H1 (cell line): ENCODE results near the gene EED. TPM values are rescaled to one million over a fixed set of nuclear protein-coding genes. Genes with fewer than 3 reads are reported as not detected.

Experiments used
- CTCF ChIA-PET: fragments of 300-600 bp; sonication (Branson Sonifier 250); formaldehyde crosslinking; loops from one replicate; lab custom pipeline; 2021; ENCODE audit not compliant: partially characterized antibody; lab: Charles Lee
- POLR2A ChIA-PET: fragments of 300-600 bp; sonication (Branson Sonifier 250); formaldehyde crosslinking; loops from one replicate; lab custom pipeline; 2021; ENCODE audit warnings: inconsistent platforms; ENCODE audit not compliant: partially characterized antibody; lab: Charles Lee
- DNase-seq, 2 experiments: peaks; one replicate each; pipeline versions ENCODE4 v3.0.0 to v3.0.0-alpha.2; 2010 to 2022; ENCODE audit warnings: low spot score in 2 of 2, low read depth in 1 of 2, mixed read lengths in 1 of 2
- FAIRE-seq: peaks from 2 replicates; lab custom pipeline; 2011; peaks lifted over from hg19 to GRCh38; lab: Jason Lieb, UNC
- H2AFZ ChIP-seq: 2 replicates; pipeline ENCODE4 v1.8.1; 2012; ENCODE audit warnings: low read length, inconsistent platforms
- H2AK5ac ChIP-seq: 2 replicates; pipeline ENCODE4 v1.6.1; 2013; ENCODE audit warnings: low read depth, low read length
- H2BK120ac ChIP-seq: replicated peaks from 2 replicates; pipeline ENCODE3; 2013; ENCODE audit warnings: low read depth, low read length, inconsistent platforms
- H2BK12ac ChIP-seq: 2 replicates; pipeline ENCODE4 v1.6.1; 2013; ENCODE audit warnings: low read depth, low read length
- H2BK15ac ChIP-seq: 2 replicates; pipeline ENCODE4 v1.6.1; 2013; ENCODE audit warnings: low read length
- H2BK20ac ChIP-seq: 2 replicates; pipeline ENCODE4 v1.6.1; 2013; ENCODE audit warnings: low read length
- H2BK5ac ChIP-seq: 2 replicates; pipeline ENCODE4 v1.6.1; 2013; ENCODE audit warnings: low read depth, low read length
- H3K14ac ChIP-seq: 2 replicates; pipeline ENCODE4 v1.6.1; 2013; ENCODE audit warnings: inconsistent platforms; ENCODE audit not compliant: insufficient read length
- H3K18ac ChIP-seq: 2 replicates; pipeline ENCODE4 v1.6.1; 2013; ENCODE audit warnings: low read length; ENCODE audit errors: extremely low read depth
- H3K23ac ChIP-seq: 2 replicates; pipeline ENCODE4 v1.6.1; 2013; ENCODE audit warnings: inconsistent platforms; ENCODE audit not compliant: insufficient read length
- H3K23me2 ChIP-seq: 2 replicates; pipeline ENCODE4 v1.6.1; 2013; ENCODE audit warnings: low read depth, low read length
- H3K27ac ChIP-seq: 2 replicates; pipeline ENCODE4 v1.6.1; 2011; ENCODE audit warnings: low read depth, low read length, inconsistent platforms
- H3K27me3 ChIP-seq, 4 experiments: replicated peaks in 1 of 4; 1 replicate in 1 of 4; 2 replicates in 3 of 4; pipeline versions ENCODE4 v1.6.1 to v1.8.1; 2011 to 2013; ENCODE audit warnings: low read length in 3 of 4, mild to moderate bottlenecking in 3 of 4, inconsistent platforms in 2 of 4, mixed read lengths in 2 of 4, moderate library complexity in 1 of 4; ENCODE audit not compliant: control insufficient read depth in 3 of 4, insufficient read depth in 3 of 4; ENCODE audit errors: extremely low read depth in 1 of 4
- H3K36me3 ChIP-seq, 4 experiments: 2 replicates each; pipeline versions ENCODE4 v1.6.1 to v1.8.1; 2011 to 2013; ENCODE audit warnings: mild to moderate bottlenecking in 4 of 4, low read length in 3 of 4, moderate library complexity in 2 of 4, control low read depth in 1 of 4, inconsistent platforms in 1 of 4; ENCODE audit not compliant: insufficient read depth in 4 of 4, control insufficient read depth in 2 of 4
- H3K4ac ChIP-seq: replicated peaks from 2 replicates; pipeline ENCODE3; 2013; ENCODE audit warnings: low read length, low read depth, mixed read lengths, inconsistent platforms; ENCODE audit not compliant: insufficient read length
- H3K4me1 ChIP-seq, 4 experiments: replicated peaks in 1 of 4; 1 replicate in 1 of 4; 2 replicates in 3 of 4; pipeline versions ENCODE4 v1.6.1 to v1.8.1; 2011 to 2013; ENCODE audit warnings: low read length in 3 of 4, inconsistent platforms in 2 of 4, mixed read lengths in 1 of 4; ENCODE audit not compliant: insufficient read depth in 4 of 4, control insufficient read depth in 3 of 4
- H3K4me2 ChIP-seq, 2 experiments: 2 replicates each; pipeline versions ENCODE4 v1.6.1 to v1.8.1; 2011 to 2013; ENCODE audit warnings: low read depth in 2 of 2, low read length in 2 of 2, control low read depth in 1 of 2, inconsistent platforms in 1 of 2, mild to moderate bottlenecking in 1 of 2; ENCODE audit not compliant: insufficient read depth in 1 of 2
- H3K4me3 ChIP-seq, 4 experiments: fragments of 200-600, 300-600 bp in 1 of 4; sonication (generic), shearing (Covaris generic), sonication (Bioruptor Twin) in 1 of 4; 2 replicates each; pipeline versions ENCODE4 v1.5.1 to v1.8.1; 2011 to 2016; ENCODE audit warnings: low read length in 4 of 4, low read depth in 3 of 4, control low read depth in 2 of 4, inconsistent platforms in 2 of 4, mild to moderate bottlenecking in 2 of 4, mixed read lengths in 1 of 4, moderate library complexity in 1 of 4; ENCODE audit not compliant: insufficient read depth in 2 of 4; ENCODE audit errors: extremely low read depth in 1 of 4
- H3K56ac ChIP-seq: replicated peaks from 2 replicates; pipeline ENCODE3; 2013; ENCODE audit warnings: low read depth, mild to moderate bottlenecking, mixed read lengths, low read length, inconsistent platforms; ENCODE audit not compliant: insufficient read length
- H3K79me1 ChIP-seq: 2 replicates; pipeline ENCODE4 v1.6.1; 2013; ENCODE audit warnings: low read depth, low read length, control low read depth
- H3K79me2 ChIP-seq, 2 experiments: 2 replicates each; pipeline versions ENCODE4 v1.6.1 to v1.8.1; 2012 to 2013; ENCODE audit warnings: low read length in 2 of 2, mild to moderate bottlenecking in 2 of 2, inconsistent platforms in 1 of 2; ENCODE audit not compliant: insufficient read depth in 2 of 2, control insufficient read depth in 1 of 2
- H3K9ac ChIP-seq, 4 experiments: replicated peaks in 1 of 4; 1 replicate in 1 of 4; 2 replicates in 3 of 4; pipeline versions ENCODE4 v1.6.1 to v1.8.1; 2011 to 2013; ENCODE audit warnings: low read depth in 3 of 4, low read length in 3 of 4, control low read depth in 2 of 4, mild to moderate bottlenecking in 2 of 4, moderate library complexity in 2 of 4, inconsistent platforms in 1 of 4; ENCODE audit errors: extremely low read depth in 1 of 4
- H3K9me3 ChIP-seq, 2 experiments: 2 replicates each; pipeline versions ENCODE4 v1.6.1 to v1.8.1; 2012 to 2013; ENCODE audit warnings: mild to moderate bottlenecking in 2 of 2, moderate library complexity in 2 of 2, control low read depth in 1 of 2, inconsistent platforms in 1 of 2, low read depth in 1 of 2, low read length in 1 of 2, mixed read lengths in 1 of 2; ENCODE audit not compliant: insufficient read depth in 2 of 2
- H4K20me1 ChIP-seq, 2 experiments: replicated peaks in 1 of 2; 2 replicates each; pipeline versions ENCODE3 to v1.8.1; 2011 to 2013; ENCODE audit warnings: inconsistent platforms in 2 of 2, low read length in 2 of 2, mild to moderate bottlenecking in 1 of 2; ENCODE audit not compliant: insufficient read depth in 2 of 2, control insufficient read depth in 1 of 2
- H4K5ac ChIP-seq: 2 replicates; pipeline ENCODE4 v1.6.1; 2013; ENCODE audit warnings: low read length, low read depth, mixed read lengths, inconsistent platforms; ENCODE audit not compliant: insufficient read length
- H4K8ac ChIP-seq: 2 replicates; pipeline ENCODE4 v1.8.0; 2013; ENCODE audit warnings: mild to moderate bottlenecking, moderate library complexity, low read length, inconsistent platforms; ENCODE audit not compliant: insufficient read depth; ENCODE audit errors: extremely low read depth
- H4K91ac ChIP-seq: replicated peaks from 2 replicates; pipeline ENCODE3; 2013; ENCODE audit warnings: low read length, mixed read lengths, inconsistent platforms; ENCODE audit not compliant: insufficient read length
- BCL11A ChIP-seq, 2 experiments: IDR thresholded peaks; one replicate each; pipeline ENCODE4 v1.6.1; 2011; ENCODE audit warnings: low read depth in 2 of 2, low read length in 2 of 2, mild to moderate bottlenecking in 2 of 2
- CTBP2 ChIP-seq: IDR thresholded peaks from 2 replicates; pipeline ENCODE4 v1.7.0; 2011; ENCODE audit warnings: borderline replicate concordance, mild to moderate bottlenecking, moderate library complexity, mixed read lengths, low read length; ENCODE audit not compliant: insufficient read depth, insufficient read length
- EZH2 ChIP-seq: fragments of 200-600 bp; sonication (generic); IDR thresholded peaks from 2 replicates; pipeline ENCODE4 v1.7.1; 2012; ENCODE audit warnings: low read depth, mild to moderate bottlenecking, moderate library complexity, low read length, inconsistent platforms; ENCODE audit not compliant: severe bottlenecking
- POLR2AphosphoS5 ChIP-seq: IDR thresholded peaks from 2 replicates; pipeline ENCODE4 v1.6.1; 2011; ENCODE audit warnings: low read depth, low read length
- RFX5 ChIP-seq: IDR thresholded peaks from 2 replicates; pipeline ENCODE4 v1.6.1; 2011; ENCODE audit warnings: low read depth, low read length, improper control_type of control experiment, borderline replicate concordance
- SIRT6 ChIP-seq: IDR thresholded peaks from one replicate; pipeline ENCODE4 v1.7.1; 2012; ENCODE audit warnings: low read length, inconsistent platforms
- SIX5 ChIP-seq: IDR thresholded peaks from 2 replicates; pipeline ENCODE4 v1.6.1; 2011; ENCODE audit warnings: mild to moderate bottlenecking, low read depth, low read length
- TEAD4 ChIP-seq: IDR thresholded peaks from 2 replicates; pipeline ENCODE4 v1.6.1; 2012; ENCODE audit warnings: low read depth, low read length, inconsistent platforms, mixed read lengths
- polyA plus RNA-seq, 7 experiments: library from polyadenylated mRNA; depleted of rRNA in 3 of 7; stranded (reverse) in 5 of 7; unstranded in 2 of 7; fragments of >200 nt in 5 of 7; fragments of 200-250 nt in 2 of 7; gene quantifications; 1 replicate in 5 of 7; 2 replicates in 1 of 7; 4 replicates in 1 of 7; pipeline versions ENCODE4 v1.2.1 to v1.2.3, GENCODE V29; 2011 to 2013; ENCODE audit warnings: missing spikeins in 2 of 7, mixed read lengths in 2 of 7
- total RNA-seq: library from RNA; stranded (reverse); fragmentation: NEBNext Ultra II Directional; extraction: Animal tissue kit (Norgen Biotek cat#: 25700); gene quantifications from 2 replicates; pipeline ENCODE4 v1.2.1, GENCODE V29; 2021

The EED gene
- total and polyA plus RNA-seq, 2 of the 8 experiments (the other 6 are each of a cell fraction or from before 2014, with no cell fraction given) = 12.6 to 26.9 TPM

- CTCF ChIA-PET = interaction anchor here (0.7 to 4.6 kb wide), 11 partner anchors 8 to 309 kb away, joined by 3 to 38 read pairs (median 3); no protein-coding TSS in a partner anchor
- Histone ChIP-seq H2BK20ac (no peak overlapping the region), H2BK15ac (no peak overlapping the region), H2AK5ac (no peak overlapping the region), H3K79me1 (no peaks in the 10 kb centered on the region), H3K9me3 (no peaks in the 10 kb centered on the region), H3K9ac (no peak overlapping the region), H4K8ac (no peak overlapping the region), H3K18ac (no peak overlapping the region), H3K56ac (no peak overlapping the region), H3K14ac (no peak overlapping the region), H3K4me2 (peak overlapping the region; percentile 60 to 73), H3K23ac (no peak overlapping the region), H3K4me1 (peaks cover 0 to 3% (median 0%) of the 10 kb centered on the region in 4 experiments; a peak in 1 of 7 replicates), H3K23me2 (peaks cover 4% of the 10 kb centered on the region; the same call in 1 of the 2 replicates), H2AFZ (peak overlapping the region; percentile 98), H2BK12ac (no peak overlapping the region), H3K79me2 (no peaks in the 10 kb centered on the region), H3K36me3 (no peaks in the 10 kb centered on the region), H3K4ac (no peak overlapping the region), H3K4me3 (peak overlapping the region in 3 of 4 experiments; percentile 13 to 50 (median 27); a peak in 5 of 8 replicates), H4K5ac (no peak overlapping the region), H3K27me3 (peaks cover 0 to 2% (median under 1%) of the 10 kb centered on the region in 4 experiments; a peak in 4 of 7 replicates), H3K27ac (no peak overlapping the region), H2BK120ac (no peak overlapping the region), H2BK5ac (no peak overlapping the region), H4K91ac (no peak overlapping the region), H4K20me1 (no peaks in the 10 kb centered on the region)
- DNase-seq (no peak), FAIRE-seq (no peak)
- TF ChIP-seq BCL11A (IDR thresholded peaks at IDR 0.05; ENCODE audit: low read depth in 2 of 2, low read length in 2 of 2) = no peak
- no peak for TF ChIP-seq EZH2
- TF ChIP-seq TEAD4 = no peak
- no peak for TF ChIP-seq RFX5
- TF ChIP-seq SIX5 = no peak
- no peak for TF ChIP-seq SIRT6
- no peak for TF ChIP-seq POLR2AphosphoS5
- no peak for TF ChIP-seq CTBP2
- POLR2A ChIA-PET = interaction anchor here (0.6 kb wide), 1 partner anchor 43 kb away, joined by 3 read pairs; no protein-coding TSS in a partner anchor
Observed at GRCh38 chr11:86202013-86202336, 42.6 kb upstream of the EED start.
